Measurements from ENCODE around the gene KRT33A.

GRCh38 chr17:41360296-41360995 lies 9.8 kb upstream of the KRT33A start:
- TF ChIP-seq EZH2phosphoT487 (IDR thresholded peaks at IDR 0.05; ENCODE audit: insufficient read depth, low read depth) (no peak), EZH2 (IDR thresholded peaks at IDR 0.05; ENCODE audit: insufficient read depth, poor library complexity, severe bottlenecking) (no peak)

Data from GM23248 (cell line).